Mucosa of descending colon (tissue), 3 donors: ENCODE results near the gene ARID1B. TPM values are rescaled to one million over a fixed set of nuclear protein-coding genes. Genes with fewer than 3 reads are reported as not detected.
"Not testable (repeated sequence)": the region's sequence is repeated elsewhere in the genome, so short reads cannot be mapped to it uniquely, and the experiment has no call there.

Experiments used
- ATAC-seq: fragments of 200-7000 bp; cut with Tn5 transposase; one replicate; pipeline ENCODE4 v1.9.1; 2020; ENCODE audit warnings: mild to moderate bottlenecking, moderate library complexity
- DNase-seq, 3 donors: peaks; one replicate each; pipeline ENCODE4 v3.0.0-alpha.2; 2020
- H3K36me3 ChIP-seq: fragments of 200-600 bp; one replicate; pipeline ENCODE4 v1.8.0; 2021; ENCODE audit warnings: low read depth, mild to moderate bottlenecking
- H3K4me1 ChIP-seq: fragments of 200-600 bp; one replicate; pipeline ENCODE4 v1.8.0; 2021; ENCODE audit warnings: low read depth, mild to moderate bottlenecking
- H3K4me3 ChIP-seq: fragments of 200-600 bp; one replicate; pipeline ENCODE4 v1.8.0; 2021; ENCODE audit warnings: mild to moderate bottlenecking
- H3K9me3 ChIP-seq: fragments of 200-600 bp; one replicate; pipeline ENCODE4 v1.8.0; 2021; ENCODE audit warnings: mild to moderate bottlenecking
- intact Hi-C, 2 donors: fragments of 100-400 bp; cut with DNase I in 1 of 2; cut with micrococcal nuclease in 1 of 2; formaldehyde crosslinking; loops; one replicate each; pipeline versions ENCODE4 v1.11.0 to v1.11.1; 2022; cut with DNase I, micrococcal nuclease
- total RNA-seq, 3 donors: library from RNA; stranded (reverse); fragmentation: NEBNext Ultra II Directional in 2 of 3; extraction: Animal tissue kit (Norgen Biotek cat#: 25700) in 2 of 3; gene quantifications; one replicate each; pipeline versions ENCODE4 v1.2.1 to v1.2.4, GENCODE V29; 2021 to 2023
- TF ChIP-seq, protein P1 (sequence below): fragments of 200-600 bp; IDR thresholded peaks from one replicate; pipeline ENCODE4 v1.8.0; 2022; ENCODE audit warnings: antibody characterized with exemption, mild to moderate bottlenecking
- donor health status: DM: no; HTN: no; CAD: no; lungs with moderate emphysema.
- donor health status: DM: no; HTN: no; CAD: no.
- donor health status: DM: no; HTN: yes; CAD: no.

ARID1B gene
- total RNA-seq, 3 donors from 2014 or later: 71.8 to 102 (median 101) TPM

DNA sequence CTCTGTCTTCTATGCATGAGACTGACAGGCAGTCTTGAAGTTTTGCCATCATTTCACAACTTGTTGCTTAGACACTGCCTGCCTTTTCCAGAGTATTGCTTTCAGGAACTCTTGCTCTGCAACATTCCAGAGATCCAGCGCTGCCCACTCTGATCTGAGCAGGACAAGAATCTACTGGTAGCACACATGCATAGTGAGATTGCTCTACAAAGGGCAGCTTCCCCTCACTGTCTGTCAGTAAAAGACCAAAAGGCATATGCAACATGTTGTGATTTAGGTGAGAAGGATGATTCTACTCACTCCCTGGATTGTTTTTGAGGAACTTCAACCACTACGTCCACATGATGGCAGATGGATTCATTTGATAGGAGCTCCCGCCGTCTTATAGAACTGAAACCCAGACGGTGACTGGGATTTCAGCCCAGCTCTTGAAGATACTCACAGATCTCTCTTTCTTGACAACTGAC lies 259.1 kb downstream of the ARID1B start:
- Histone ChIP-seq H3K4me1 (peaks cover 17% of the 10 kb centered on the region), H3K9me3 (no peaks in the 10 kb centered on the region), H3K4me3 (no peak overlapping the region), H3K36me3 (no peaks in the 10 kb centered on the region)
- TF ChIP-seq, protein P1, sequence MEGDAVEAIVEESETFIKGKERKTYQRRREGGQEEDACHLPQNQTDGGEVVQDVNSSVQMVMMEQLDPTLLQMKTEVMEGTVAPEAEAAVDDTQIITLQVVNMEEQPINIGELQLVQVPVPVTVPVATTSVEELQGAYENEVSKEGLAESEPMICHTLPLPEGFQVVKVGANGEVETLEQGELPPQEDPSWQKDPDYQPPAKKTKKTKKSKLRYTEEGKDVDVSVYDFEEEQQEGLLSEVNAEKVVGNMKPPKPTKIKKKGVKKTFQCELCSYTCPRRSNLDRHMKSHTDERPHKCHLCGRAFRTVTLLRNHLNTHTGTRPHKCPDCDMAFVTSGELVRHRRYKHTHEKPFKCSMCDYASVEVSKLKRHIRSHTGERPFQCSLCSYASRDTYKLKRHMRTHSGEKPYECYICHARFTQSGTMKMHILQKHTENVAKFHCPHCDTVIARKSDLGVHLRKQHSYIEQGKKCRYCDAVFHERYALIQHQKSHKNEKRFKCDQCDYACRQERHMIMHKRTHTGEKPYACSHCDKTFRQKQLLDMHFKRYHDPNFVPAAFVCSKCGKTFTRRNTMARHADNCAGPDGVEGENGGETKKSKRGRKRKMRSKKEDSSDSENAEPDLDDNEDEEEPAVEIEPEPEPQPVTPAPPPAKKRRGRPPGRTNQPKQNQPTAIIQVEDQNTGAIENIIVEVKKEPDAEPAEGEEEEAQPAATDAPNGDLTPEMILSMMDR: no peak
- DNase-seq (no peak), ATAC-seq (peak; percentile 13)
- intact Hi-C loops: loop anchor here in 1 of 2 donors (10.0 kb wide), 1 partner anchor 149 kb away; no protein-coding TSS in a partner anchor

DNA sequence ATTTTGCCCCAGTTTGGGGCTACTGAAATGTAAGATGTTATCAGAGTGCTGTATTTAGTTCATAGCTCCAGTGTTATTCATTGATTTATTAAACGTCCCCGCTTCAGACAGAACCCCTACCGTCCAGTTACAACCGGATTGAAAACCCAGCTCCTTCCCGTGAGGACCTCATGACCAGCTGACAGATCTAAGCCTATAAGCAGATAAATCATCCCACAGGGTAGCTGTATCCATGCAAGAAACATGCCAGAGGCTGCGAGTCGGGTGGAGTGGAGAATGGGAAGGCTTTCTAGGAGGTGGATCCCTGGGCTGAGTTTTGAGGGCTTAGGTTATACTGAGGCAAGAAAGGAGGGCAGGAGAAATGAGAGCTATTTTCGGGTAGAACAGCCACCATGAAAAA lies 260.0 kb downstream of the ARID1B start:
- H3K9me3 ChIP-seq: no peaks in the 10 kb centered on the region
- H3K36me3 ChIP-seq: no peaks in the 10 kb centered on the region
- H3K4me1 ChIP-seq: peaks cover 17% of the 10 kb centered on the region
- TF ChIP-seq, protein P1: no peak
- H3K4me3 ChIP-seq: no peak overlapping the region
- DNase-seq: no peak
- intact Hi-C loops: loop anchor here in 1 of 2 donors (10.0 kb wide), 1 partner anchor 148 kb away; no protein-coding TSS in a partner anchor
- ATAC-seq: no peak

DNA sequence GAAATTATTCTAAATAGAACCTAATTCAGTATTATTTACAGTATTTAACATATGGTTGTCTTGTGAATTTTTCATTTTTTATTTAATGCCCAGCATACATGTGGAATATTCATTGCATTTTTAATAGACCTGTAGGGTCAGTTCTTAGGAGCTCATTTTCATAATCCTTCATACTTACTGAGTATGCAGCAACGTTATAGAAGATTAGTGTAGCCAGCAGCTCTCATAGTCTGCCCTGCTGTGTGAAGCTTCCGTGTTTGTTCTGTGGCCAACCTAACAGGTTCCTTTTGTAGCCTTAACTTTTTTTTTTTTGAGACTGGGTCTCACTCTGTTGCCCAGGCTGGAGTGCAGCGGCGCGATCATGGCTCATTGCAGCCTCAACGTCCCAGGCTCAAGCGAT lies 261.4 kb downstream of the ARID1B start:
- TF ChIP-seq, protein P1: no peak
- Histone ChIP-seq H3K4me1 (peaks cover 17% of the 10 kb centered on the region), H3K36me3 (no peaks in the 10 kb centered on the region), H3K9me3 (no peaks in the 10 kb centered on the region), H3K4me3 (no peak overlapping the region)
- intact Hi-C loops: loop anchor here in 1 of 2 donors (10.0 kb wide), 1 partner anchor 146 kb away; no protein-coding TSS in a partner anchor
- ATAC-seq (no peak), DNase-seq (no peak)

DNA sequence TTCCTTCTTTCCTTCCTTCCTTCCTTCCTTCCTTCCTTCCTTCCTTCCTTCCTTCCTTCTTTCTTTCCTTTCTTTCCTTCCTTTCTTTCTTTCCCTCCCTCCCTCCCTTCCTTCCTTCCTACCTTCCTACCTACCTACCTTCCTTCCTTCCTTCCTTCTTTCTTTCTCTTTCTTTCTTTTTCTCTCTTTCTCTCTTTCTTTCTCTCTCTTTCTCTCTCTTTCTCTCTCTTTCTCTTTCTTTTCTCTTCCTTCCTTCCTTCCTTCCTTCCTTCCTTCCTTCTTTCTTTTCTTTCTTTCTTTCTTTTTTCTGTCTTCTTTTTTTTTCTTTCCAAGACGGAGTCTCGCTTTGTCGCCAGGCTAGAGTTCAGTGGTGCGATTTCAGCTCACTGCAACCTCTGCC lies 262.5 kb downstream of the ARID1B start:
- not testable (repeated sequence) for H3K4me1 ChIP-seq, H3K9me3 ChIP-seq, DNase-seq, H3K4me3 ChIP-seq, H3K36me3 ChIP-seq, ATAC-seq
- intact Hi-C loops: loop anchor here in 1 of 2 donors (10.0 kb wide), 1 partner anchor 145 kb away; no protein-coding TSS in a partner anchor

DNA sequence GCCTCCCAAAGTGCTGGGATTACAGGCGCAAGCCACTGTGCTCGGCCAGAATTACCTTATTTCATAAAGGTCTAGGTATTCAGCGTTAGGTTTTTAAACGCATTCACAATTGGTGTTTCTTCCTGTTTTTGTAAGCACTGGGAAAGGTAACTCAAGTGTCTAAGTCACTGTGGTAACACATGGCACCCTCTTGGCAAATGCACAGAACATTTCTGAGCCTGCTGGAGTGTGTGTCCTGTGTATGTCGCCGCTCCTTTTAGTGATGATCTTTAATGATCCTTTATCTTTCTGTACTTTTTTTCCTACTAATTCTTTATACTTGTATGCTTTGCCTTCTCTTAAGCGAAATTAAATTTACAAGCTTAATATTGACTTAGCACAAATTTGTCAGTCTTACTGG lies 263.0 kb downstream of the ARID1B start:
- Histone ChIP-seq H3K4me1 (peaks cover 6% of the 10 kb centered on the region), H3K9me3 (no peaks in the 10 kb centered on the region), H3K4me3 (no peak overlapping the region), H3K36me3 (no peaks in the 10 kb centered on the region)
- TF ChIP-seq, protein P1: no peak
- intact Hi-C loops: no loop called here
- ATAC-seq: no peak
- no peak for DNase-seq

DNA sequence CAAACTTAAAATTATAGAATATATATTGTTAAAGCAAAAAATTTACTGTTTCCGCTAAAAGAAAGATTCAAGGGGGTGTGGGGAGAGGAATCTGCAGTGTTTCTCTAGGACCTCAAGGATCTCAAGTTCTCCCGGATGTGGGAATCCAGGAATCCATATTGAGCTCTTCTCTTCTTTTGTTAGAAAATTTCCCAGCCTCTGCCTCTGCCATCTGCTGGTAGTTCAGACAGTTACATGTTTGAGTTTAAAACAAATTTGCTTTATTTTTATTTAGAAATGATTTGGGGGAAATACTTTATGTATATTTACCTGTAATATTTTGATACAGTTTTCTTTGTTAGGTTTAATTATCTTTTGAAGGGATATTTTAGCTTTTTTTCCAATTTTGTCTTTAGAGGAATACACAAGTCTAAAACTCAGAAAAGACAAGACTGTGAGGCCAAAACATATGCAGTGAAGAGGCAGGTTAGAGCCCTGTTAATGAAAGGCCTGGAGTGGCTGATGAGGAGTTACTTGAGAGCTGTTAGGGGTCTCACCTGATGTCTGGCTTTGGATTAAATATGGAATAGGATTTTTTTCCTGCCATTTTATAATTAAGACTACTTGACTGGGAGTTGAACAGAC lies 268.8 kb downstream of the ARID1B start:
- no peak overlapping the region for H3K4me3 ChIP-seq
- peak in 1 of 3 donors; percentile 29 for DNase-seq
- H3K4me1 ChIP-seq: no peaks in the 10 kb centered on the region
- intact Hi-C loops: no loop called here
- TF ChIP-seq, protein P1: peak; percentile 21
- H3K36me3 ChIP-seq: no peaks in the 10 kb centered on the region
- H3K9me3 ChIP-seq: no peaks in the 10 kb centered on the region
- peak; percentile 57 for ATAC-seq
